Esophagus squamous epithelium (tissue), 4 donors: ENCODE results near the gene GCSH.

Experiments used
- CTCF ChIP-seq, 6 experiments: fragments of 450-650 bp in 4 of 6; fragments of 200-600 bp in 2 of 6; sonication (generic) in 2 of 6; IDR thresholded peaks; one replicate each; pipeline ENCODE4 v1.5.1; 2016 to 2019; ENCODE audit warnings: antibody characterized with exemption in 6 of 6, mild to moderate bottlenecking in 4 of 6, moderate library complexity in 4 of 6
- POLR2A ChIP-seq, 4 donors: fragments of 450-650 bp; IDR thresholded peaks; one replicate each; pipeline ENCODE4 v1.6.1; 2017; ENCODE audit warnings: antibody characterized with exemption in 4 of 4, mild to moderate bottlenecking in 4 of 4, moderate library complexity in 3 of 4

DNA sequence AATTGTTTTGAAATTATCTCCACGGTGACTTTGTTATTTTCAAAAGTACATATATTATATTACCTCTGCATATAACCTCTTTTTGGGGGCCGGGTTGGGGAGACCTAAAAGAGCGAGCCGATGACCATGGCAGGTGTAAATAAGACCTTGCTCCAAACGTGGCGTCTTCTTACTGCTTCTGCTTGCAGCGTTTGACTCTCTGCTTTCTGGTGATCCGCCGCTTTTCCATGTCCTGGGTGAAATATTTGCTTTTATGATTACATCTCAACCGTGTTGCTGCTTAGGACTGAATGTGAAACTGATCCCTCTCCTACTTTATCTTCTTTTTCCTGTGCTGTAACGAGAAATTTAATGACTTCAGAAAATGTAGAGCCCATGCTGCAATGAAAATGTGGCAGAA lies 42.4 kb downstream of the GCSH start:
- no peak for TF ChIP-seq CTCF (IDR thresholded peaks at IDR 0.05)
- no peak for TF ChIP-seq POLR2A (IDR thresholded peaks at IDR 0.05)
